Heart left ventricle (tissue), 13 donors: ENCODE results near the gene DUSP18.

ENCODE experiments used
- CTCF ChIP-seq, 12 donors: fragments of 200-600 bp; sonication (generic) in 4 of 12; IDR thresholded peaks; one replicate each; pipeline versions ENCODE4 v1.5.0 to v1.8.0; 2018 to 2022; ENCODE audit warnings: antibody characterized with exemption in 12 of 12, mild to moderate bottlenecking in 5 of 12
- POLR2A ChIP-seq, 2 donors: fragments of 450-650 bp; IDR thresholded peaks; one replicate each; pipeline ENCODE4 v1.6.1; 2017; ENCODE audit warnings: antibody characterized with exemption in 2 of 2, mild to moderate bottlenecking in 2 of 2, moderate library complexity in 2 of 2
- donor health status: ischemic (EF 13 %, LVEDD 7.1; RV severe dilation, severe dysfunction).
- donor health status: DM: no; HTN: yes; CAD: no.
- donor health status: DM: no; HTN: no; CAD: no.
- donor health status: ischemic (EF 25% LVEDD 6.9; RV normal size, moderate dysfunction).
- donor health status: ischemic (EF 25% LVEDD 5.7; RV mildly dilated, moderate dysfunction).
- donor health status: ischemic (EF 35%, LVEDD 5.7; RV mildly dilated, moderate dysfunction).
- donor health status: nonischemic (EF 11% LVEDD 7.7; RV severe dilation, severe dysfunction).
- donor health status: DM: yes; HTN: yes; CAD: no.
- donor health status: PGD.
- donor health status: ischemic (EF 29% LVEDD 5.4; RV normal size, mild dysfunction).
- donor health status: nonischemic (EF 23%, LVEDD 6.1; RV moderate dilation, normal function).

- TF ChIP-seq CTCF (IDR thresholded peaks at IDR 0.05): no peak
- TF ChIP-seq POLR2A (IDR thresholded peaks at IDR 0.05): no peak
These were observed 26.7 kb downstream of the DUSP18 start for GRCh38 chr22:30640839-30641430.
